ENCODE data around the gene ABHD6.
A peak's percentile ranks its signal among the peaks of the same experiment; 100 is the strongest.
"Not testable (repeated sequence)": the region's sequence is repeated elsewhere in the genome, so short reads cannot be mapped to it uniquely, and the experiment has no call there.

Gene ABHD6

GRCh38 chr3:58274027-58274614 lies 36.5 kb downstream of the ABHD6 start:
- no peak for DNase-seq (ENCODE audit: low read depth in 2 of 2)

- no peak for DNase-seq (ENCODE audit: low read depth in 2 of 2)
Observed at GRCh38 chr3:58281069-58281468, 43.5 kb downstream of the ABHD6 start.

GRCh38 chr3:58285334-58285733 lies 47.7 kb downstream of the ABHD6 start:
- DNase-seq (ENCODE audit: low read depth in 2 of 2), result no peak

- no peak for DNase-seq (ENCODE audit: low read depth in 2 of 2)
Observed at GRCh38 chr3:58287354-58287753, 49.8 kb downstream of the ABHD6 start.

GRCh38 chr3:58288011-58288728 lies 50.6 kb downstream of the ABHD6 start:
- DNase-seq (ENCODE audit: low read depth in 2 of 2), result no peak

GRCh38 chr3:58288964-58289613 lies 51.5 kb downstream of the ABHD6 start:
- not testable (repeated sequence) for DNase-seq (ENCODE audit: low read depth in 2 of 2)

- DNase-seq (ENCODE audit: low read depth in 2 of 2), result not testable (repeated sequence)
Observed at GRCh38 chr3:58290446-58290845, 52.9 kb downstream of the ABHD6 start.

- no peak for DNase-seq (ENCODE audit: low read depth in 2 of 2)
Observed at GRCh38 chr3:58291671-58292338, 54.2 kb downstream of the ABHD6 start.

- no peak for DNase-seq (ENCODE audit: low read depth in 2 of 2)
Observed at GRCh38 chr3:58292866-58293265, 55.3 kb downstream of the ABHD6 start.

GRCh38 chr3:58293516-58293915 lies 55.9 kb downstream of the ABHD6 start:
- DNase-seq (ENCODE audit: low read depth in 2 of 2), result no peak

GRCh38 chr3:58296269-58296668 lies 58.7 kb downstream of the ABHD6 start:
- DNase-seq (ENCODE audit: low read depth in 2 of 2), result no peak

- DNase-seq (ENCODE audit: low read depth in 2 of 2), result no peak
Observed at GRCh38 chr3:58296843-58297242, 59.3 kb downstream of the ABHD6 start.

- no peak for DNase-seq (ENCODE audit: low read depth in 2 of 2)
Observed at GRCh38 chr3:58298190-58298589, 60.6 kb downstream of the ABHD6 start.

- DNase-seq (ENCODE audit: low read depth in 2 of 2), result no peak
Observed at GRCh38 chr3:58299075-58299474, 61.5 kb downstream of the ABHD6 start.

GRCh38 chr3:58299839-58300516 lies 62.4 kb downstream of the ABHD6 start:
- DNase-seq (ENCODE audit: low read depth in 2 of 2), result no peak

- DNase-seq (ENCODE audit: low read depth in 2 of 2), result peak; percentile 97 to 99
Observed at GRCh38 chr3:58305882-58306711, 68.5 kb downstream of the ABHD6 start, which contains the start of the genes HTD2 and RPP14. Gene HTD2 (plus strand): TSS chr3:58306520. CDS start chr3:58317614, 11,094 bp downstream. Gene RPP14 (plus strand): TSS chr3:58306245. CDS start chr3:58310330, 4,085 bp downstream.

- DNase-seq (ENCODE audit: low read depth in 2 of 2), result no peak
Observed at GRCh38 chr3:58307639-58308215, 70.1 kb downstream of the ABHD6 start.

GRCh38 chr3:58308728-58309127 lies 71.1 kb downstream of the ABHD6 start:
- DNase-seq (ENCODE audit: low read depth in 2 of 2), result no peak

GRCh38 chr3:58317811-58318210 lies 80.2 kb downstream of the ABHD6 start:
- no peak for DNase-seq (ENCODE audit: low read depth in 2 of 2)

- no peak for DNase-seq (ENCODE audit: low read depth in 2 of 2)
Observed at GRCh38 chr3:58321791-58322190, 84.2 kb downstream of the ABHD6 start.
